H1 (cell line): ENCODE results near the gene CDCA5.

Source experiments
- BACH1 ChIP-seq: IDR thresholded peaks from 2 replicates; pipeline ENCODE4 v1.6.1; 2012; ENCODE audit warnings: low read length, improper control_type of control experiment
- CHD2 ChIP-seq: IDR thresholded peaks from 2 replicates; pipeline ENCODE4 v1.6.1; 2012; ENCODE audit warnings: low read length, improper control_type of control experiment
- CTCF ChIP-seq, 3 experiments: IDR thresholded peaks; 1 replicate in 2 of 3; 2 replicates in 1 of 3; pipeline versions ENCODE4 v1.5.1 to v1.6.1; 2011; ENCODE audit warnings: low read length in 3 of 3, mild to moderate bottlenecking in 3 of 3, inconsistent platforms in 2 of 3, low read depth in 1 of 3, moderate library complexity in 1 of 3; ENCODE audit not compliant: insufficient read depth in 1 of 3; ENCODE audit errors: control extremely low read depth in 1 of 3
- RBBP5 ChIP-seq: IDR thresholded peaks from 2 replicates; pipeline ENCODE4 v1.7.1; 2012; ENCODE audit warnings: low read depth, mild to moderate bottlenecking, inconsistent platforms, low read length, moderate library complexity, borderline replicate concordance
- TF ChIP-seq, protein P1 (sequence below): IDR thresholded peaks from 2 replicates; pipeline ENCODE4 v1.6.1; 2012; ENCODE audit warnings: low read length, inconsistent platforms

- TF ChIP-seq, protein P1, sequence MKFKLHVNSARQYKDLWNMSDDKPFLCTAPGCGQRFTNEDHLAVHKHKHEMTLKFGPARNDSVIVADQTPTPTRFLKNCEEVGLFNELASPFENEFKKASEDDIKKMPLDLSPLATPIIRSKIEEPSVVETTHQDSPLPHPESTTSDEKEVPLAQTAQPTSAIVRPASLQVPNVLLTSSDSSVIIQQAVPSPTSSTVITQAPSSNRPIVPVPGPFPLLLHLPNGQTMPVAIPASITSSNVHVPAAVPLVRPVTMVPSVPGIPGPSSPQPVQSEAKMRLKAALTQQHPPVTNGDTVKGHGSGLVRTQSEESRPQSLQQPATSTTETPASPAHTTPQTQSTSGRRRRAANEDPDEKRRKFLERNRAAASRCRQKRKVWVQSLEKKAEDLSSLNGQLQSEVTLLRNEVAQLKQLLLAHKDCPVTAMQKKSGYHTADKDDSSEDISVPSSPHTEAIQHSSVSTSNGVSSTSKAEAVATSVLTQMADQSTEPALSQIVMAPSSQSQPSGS: no peak
- TF ChIP-seq RBBP5: no peak
- TF ChIP-seq CTCF (IDR thresholded peaks at IDR 0.05; ENCODE audit: control extremely low read depth in 1 of 3, insufficient read depth in 1 of 3, low read depth in 1 of 3, low read length in 3 of 3): no peak
- TF ChIP-seq BACH1: no peak
- no peak for TF ChIP-seq CHD2
Observed at GRCh38 chr11:65107078-65107477, 23.2 kb upstream of the CDCA5 start.
